ENCODE results near the gene SHD. TPM values are rescaled to one million over a fixed set of nuclear protein-coding genes. Genes with fewer than 3 reads are reported as not detected.

Gene SHD
- total RNA-seq, 1 donor from 2014 or later = not detected

Other genes starting within 250 kb of the SHD start
- 35.2 TPM for gene ZBTB7A, start 212.4 kb upstream of the SHD start, total RNA-seq
- gene MAP2K2, start 155.1 kb upstream of the SHD start, total RNA-seq = 148 TPM
- gene CREB3L3, start 125.6 kb upstream of the SHD start, total RNA-seq = not detected
- 9.3 TPM for gene SIRT6, start 96.7 kb upstream of the SHD start, total RNA-seq
- gene ANKRD24, start 96.6 kb upstream of the SHD start, total RNA-seq = 0.42 TPM
- 0.92 TPM for gene EBI3, start 49.7 kb upstream of the SHD start, total RNA-seq
- gene YJU2, start 32.2 kb upstream of the SHD start, total RNA-seq = 8.3 TPM
- not detected for gene TMIGD2, start 23.1 kb downstream of the SHD start, total RNA-seq
- gene FSD1, start 25.3 kb downstream of the SHD start, total RNA-seq = not detected
- 4.2 TPM for gene STAP2, start 59.6 kb downstream of the SHD start, total RNA-seq
- gene MPND, start 64.3 kb downstream of the SHD start, total RNA-seq = 19.2 TPM
- 19.1 TPM for gene SH3GL1, start 121.3 kb downstream of the SHD start, total RNA-seq
- 7.2 TPM for gene CHAF1A, start 123.4 kb downstream of the SHD start, total RNA-seq
- 127 TPM for gene UBXN6, start 178.5 kb downstream of the SHD start, total RNA-seq
- 30.3 TPM for gene HDGFL2, start 193.0 kb downstream of the SHD start, total RNA-seq
- gene PLIN4, start 239.2 kb downstream of the SHD start, total RNA-seq = 235 TPM

All from left ventricle myocardium superior (tissue), 1 donor.